Fibroblast of skin of scalp (primary cell): ENCODE measurements around the gene SH2B3.
"Not testable (repeated sequence)": the region's sequence is repeated elsewhere in the genome, so short reads cannot be mapped to it uniquely, and the experiment has no call there.

ENCODE experiments used
- DNase-seq: peaks from one replicate; pipeline ENCODE4 v3.0.0-alpha.2; 2013

SH2B3 gene

GRCh38 chr12:111387747-111388323, 17.9 kb upstream of the SH2B3 start:
- no peak for DNase-seq

- DNase-seq, result no peak
Observed at GRCh38 chr12:111389635-111390034, 16.1 kb upstream of the SH2B3 start.

- DNase-seq, result no peak
Observed at GRCh38 chr12:111390910-111391309, 14.8 kb upstream of the SH2B3 start.

- DNase-seq, result no peak
Observed at GRCh38 chr12:111393700-111394300, 11.9 kb upstream of the SH2B3 start.

GRCh38 chr12:111394480-111394879, 11.2 kb upstream of the SH2B3 start:
- DNase-seq, result no peak

- DNase-seq, result no peak
Observed at GRCh38 chr12:111395336-111396187, 10.2 kb upstream of the SH2B3 start.

- DNase-seq, result not testable (repeated sequence)
Observed at GRCh38 chr12:111396271-111396670, 9.5 kb upstream of the SH2B3 start.

- peak; percentile 79 for DNase-seq
Observed at GRCh38 chr12:111396726-111397445, 8.8 kb upstream of the SH2B3 start.

- DNase-seq, result no peak
Observed at GRCh38 chr12:111398530-111398929, 7.2 kb upstream of the SH2B3 start.

- not testable (repeated sequence) for DNase-seq
Observed at GRCh38 chr12:111399741-111400404, 5.8 kb upstream of the SH2B3 start.

GRCh38 chr12:111401167-111401605, 4.5 kb upstream of the SH2B3 start:
- DNase-seq, result no peak

- not testable (repeated sequence) for DNase-seq
Observed at GRCh38 chr12:111402490-111402824, 3.3 kb upstream of the SH2B3 start.

- DNase-seq, result peak; percentile 59
Observed at GRCh38 chr12:111404362-111405148, 1.2 kb upstream of the SH2B3 start.

GRCh38 chr12:111405149-111405858, 419 bp upstream of the SH2B3 start:
- peak; percentile 95 for DNase-seq

GRCh38 chr12:111406474-111407376, 1.0 kb downstream of the SH2B3 start:
- no peak for DNase-seq

- peak; percentile 20 for DNase-seq
Observed at GRCh38 chr12:111407377-111408115, 1.8 kb downstream of the SH2B3 start.

GRCh38 chr12:111408116-111408440, 2.4 kb downstream of the SH2B3 start:
- no peak for DNase-seq

- no peak for DNase-seq
Observed at GRCh38 chr12:111408686-111409402, 3.1 kb downstream of the SH2B3 start.

- no peak for DNase-seq
Observed at GRCh38 chr12:111409403-111409779, 3.7 kb downstream of the SH2B3 start.
